HG03354 (cell line): ENCODE results near the gene SART1.

Source experiments
- ATAC-seq: cut with Tn5 transposase; IDR thresholded peaks from one replicate; pipeline ENCODE4 v1.9.1; 2021; ENCODE audit warnings: mild to moderate bottlenecking; ENCODE audit not compliant: unreplicated experiment, poor library complexity, severe bottlenecking

The SART1 gene

GRCh38 chr11:65958774-65959420 lies 2.6 kb upstream of the SART1 start:
- no peak for ATAC-seq

GRCh38 chr11:65960824-65961266 lies 689 bp upstream of the SART1 start:
- no peak for ATAC-seq

- ATAC-seq: no peak
These were observed 619 bp downstream of the SART1 start for GRCh38 chr11:65962141-65962564.

- ATAC-seq: no peak
These were observed 3.4 kb downstream of the SART1 start for GRCh38 chr11:65964906-65965305.

- ATAC-seq: no peak
These were observed 4.6 kb downstream of the SART1 start for GRCh38 chr11:65965986-65966762.

- no peak for ATAC-seq
These were observed 5.9 kb downstream of the SART1 start for GRCh38 chr11:65967329-65967934.

GRCh38 chr11:65968600-65969482 lies 7.3 kb downstream of the SART1 start:
- no peak for ATAC-seq

- ATAC-seq: no peak
These were observed 10.6 kb downstream of the SART1 start for GRCh38 chr11:65972116-65972515.

- no peak for ATAC-seq
These were observed 12.0 kb downstream of the SART1 start for GRCh38 chr11:65973439-65974110.

GRCh38 chr11:65975771-65976170 lies 14.2 kb downstream of the SART1 start:
- no peak for ATAC-seq

GRCh38 chr11:65976216-65977176 lies 15.0 kb downstream of the SART1 start:
- no peak for ATAC-seq

GRCh38 chr11:65977621-65978390 lies 16.3 kb downstream of the SART1 start:
- no peak for ATAC-seq

- ATAC-seq: no peak
These were observed 17.1 kb downstream of the SART1 start for GRCh38 chr11:65978391-65979238.

GRCh38 chr11:65979261-65979759 lies 17.8 kb downstream of the SART1 start:
- no peak for ATAC-seq

GRCh38 chr11:65981101-65981740 lies 19.7 kb downstream of the SART1 start:
- ATAC-seq: no peak
